Liver (tissue), 9 donors: Measurements from ENCODE around the gene SAFB. TPM values are rescaled to one million over a fixed set of nuclear protein-coding genes. Genes with fewer than 3 reads are reported as not detected.

Experiments used
- DNase-seq: peaks from one replicate; pipeline ENCODE4 v3.0.0-alpha.2; 2017; ENCODE audit warnings: low spot score
- H3K27ac ChIP-seq, 2 donors: one replicate each; pipeline ENCODE4 v1.7.0; 2013; ENCODE audit warnings: inconsistent platforms in 2 of 2, low read length in 2 of 2, control low read depth in 1 of 2, low read depth in 1 of 2, mild to moderate bottlenecking in 1 of 2
- H3K27me3 ChIP-seq, 4 donors: one replicate each; pipeline versions ENCODE4 v1.6.1 to v1.7.0; 2013; ENCODE audit warnings: low read length in 3 of 4, inconsistent platforms in 1 of 4, mild to moderate bottlenecking in 1 of 4, moderate library complexity in 1 of 4; ENCODE audit not compliant: control insufficient read depth in 4 of 4, insufficient read depth in 4 of 4
- H3K36me3 ChIP-seq, 4 donors: one replicate each; pipeline versions ENCODE4 v1.6.1 to v1.7.0; 2013; ENCODE audit warnings: low read length in 3 of 4, mild to moderate bottlenecking in 3 of 4, low read depth in 1 of 4, moderate library complexity in 1 of 4; ENCODE audit not compliant: control insufficient read depth in 4 of 4, insufficient read depth in 3 of 4
- H3K4me1 ChIP-seq, 4 donors: one replicate each; pipeline versions ENCODE4 v1.6.1 to v1.7.0; 2013; ENCODE audit warnings: low read length in 3 of 4, mild to moderate bottlenecking in 3 of 4, moderate library complexity in 1 of 4; ENCODE audit not compliant: control insufficient read depth in 4 of 4, insufficient read depth in 4 of 4
- H3K4me3 ChIP-seq, 3 donors: one replicate each; pipeline versions ENCODE4 v1.6.1 to v1.7.0; 2013; ENCODE audit warnings: low read length in 3 of 3, control low read depth in 1 of 3, low read depth in 1 of 3, mild to moderate bottlenecking in 1 of 3
- H3K9ac ChIP-seq, 2 donors: one replicate each; pipeline ENCODE4 v1.7.0; 2013; ENCODE audit warnings: low read length in 2 of 2, mild to moderate bottlenecking in 2 of 2, moderate library complexity in 2 of 2, control low read depth in 1 of 2, low read depth in 1 of 2
- H3K9me3 ChIP-seq, 4 donors: one replicate each; pipeline versions ENCODE4 v1.6.1 to v1.7.0; 2013; ENCODE audit warnings: low read length in 3 of 4; ENCODE audit not compliant: control insufficient read depth in 4 of 4
- ATF3 ChIP-seq: IDR thresholded peaks from 2 replicates; pipeline ENCODE4 v1.6.1; 2016; ENCODE audit warnings: antibody characterized with exemption
- CTCF ChIP-seq: fragments of 150-350 bp; IDR thresholded peaks from 2 replicates; pipeline ENCODE4 v1.5.1; 2017; ENCODE audit warnings: improper control_type of control experiment, low read depth, low read length; ENCODE audit not compliant: missing input control
- EGR1 ChIP-seq, 2 donors: IDR thresholded peaks; 2 replicates each; pipeline ENCODE4 v1.6.1; 2016 to 2018; ENCODE audit warnings: antibody characterized with exemption in 2 of 2, low read depth in 2 of 2
- FOXA1 ChIP-seq: IDR thresholded peaks from 2 replicates; pipeline ENCODE4 v1.6.1; 2016; ENCODE audit warnings: antibody characterized with exemption
- FOXA2 ChIP-seq: IDR thresholded peaks from 2 replicates; pipeline ENCODE4 v1.6.1; 2016; ENCODE audit warnings: antibody characterized with exemption
- GABPA ChIP-seq, 2 donors: IDR thresholded peaks in 1 of 2; conservative IDR thresholded peaks in 1 of 2; 2 replicates each; pipeline ENCODE4 v1.6.1; 2016; ENCODE audit warnings: antibody characterized with exemption in 2 of 2, mild to moderate bottlenecking in 1 of 2, moderate library complexity in 1 of 2
- HNF4A ChIP-seq, 2 donors: conservative IDR thresholded peaks; 2 replicates each; pipeline ENCODE4 v1.6.1; 2016; ENCODE audit warnings: antibody characterized with exemption in 2 of 2, mild to moderate bottlenecking in 2 of 2
- HNF4G ChIP-seq: IDR thresholded peaks from 2 replicates; pipeline ENCODE4 v1.6.1; 2016; ENCODE audit warnings: antibody characterized with exemption
- JUND ChIP-seq, 2 donors: IDR thresholded peaks; 2 replicates each; pipeline ENCODE4 v1.6.1; 2016; ENCODE audit warnings: antibody characterized with exemption in 2 of 2
- MAX ChIP-seq: IDR thresholded peaks from 2 replicates; pipeline ENCODE4 v1.6.1; 2016; ENCODE audit warnings: antibody characterized with exemption
- NR2F2 ChIP-seq: IDR thresholded peaks from 2 replicates; pipeline ENCODE4 v1.6.1; 2016; ENCODE audit warnings: antibody characterized with exemption
- RAD21 ChIP-seq, 2 donors: IDR thresholded peaks; 2 replicates each; pipeline ENCODE4 v1.6.1; 2016; ENCODE audit warnings: antibody characterized with exemption in 2 of 2, mild to moderate bottlenecking in 2 of 2
- REST ChIP-seq: IDR thresholded peaks from 2 replicates; pipeline ENCODE4 v1.6.1; 2016; ENCODE audit warnings: antibody characterized with exemption, mild to moderate bottlenecking
- RXRA ChIP-seq, 2 donors: IDR thresholded peaks; 2 replicates each; pipeline ENCODE4 v1.6.1; 2017 to 2018; ENCODE audit warnings: antibody characterized with exemption in 2 of 2, mild to moderate bottlenecking in 1 of 2
- SP1 ChIP-seq: IDR thresholded peaks from 2 replicates; pipeline ENCODE4 v1.6.1; 2018; ENCODE audit warnings: antibody characterized with exemption, mild to moderate bottlenecking
- TAF1 ChIP-seq: conservative IDR thresholded peaks from 2 replicates; pipeline ENCODE4 v1.6.1; 2016; ENCODE audit warnings: antibody characterized with exemption, mild to moderate bottlenecking
- YY1 ChIP-seq: IDR thresholded peaks from 2 replicates; pipeline ENCODE4 v1.6.1; 2016; ENCODE audit warnings: antibody characterized with exemption, mild to moderate bottlenecking
- ZBTB33 ChIP-seq: IDR thresholded peaks from 2 replicates; pipeline ENCODE4 v1.6.1; 2016; ENCODE audit warnings: antibody characterized with exemption
- WGBS: extraction: QIAGEN DNeasy Blood & Tissue Kit; methylation state at CpG from one replicate; pipeline ENCODE4 v1.1.7; 2013; 5-methylcytosine and 5-hydroxymethylcytosine counted together
- polyA plus RNA-seq, 2 donors: library from polyadenylated mRNA; stranded (reverse) in 1 of 2; unstranded in 1 of 2; fragments of 200-250 nt in 1 of 2; fragments of >200 nt in 1 of 2; fragmentation: Nextera tagmentation in 1 of 2; extraction: Ambion mirVana in 1 of 2; gene quantifications; one replicate each; pipeline versions ENCODE4 v1.2.1 to v1.2.3, GENCODE V29; 2013 to 2015
- total RNA-seq, 2 donors: library from RNA; depleted of rRNA; stranded (reverse); fragments of >200 nt; gene quantifications; one replicate each; pipeline ENCODE4 v1.2.3, GENCODE V29; 2014
- donor health status: healthy.
- donor health status: healthy.
- donor health status: healthy.
- donor health status: healthy.
- donor health status: healthy.

The SAFB gene
- total and polyA plus RNA-seq, 4 donors = 16.5 to 65.0 (median 38.5) TPM

GRCh38 chr19:5666921-5667610, 44.2 kb downstream of the SAFB start:
- Histone ChIP-seq H3K36me3 (peaks cover 27 to 75% (median 52%) of the 10 kb centered on the region in 4 donors), H3K4me3 (no peak overlapping the region), H3K27me3 (no peaks in the 10 kb centered on the region), H3K9me3 (no peaks in the 10 kb centered on the region), H3K4me1 (peaks cover 2 to 21% (median 13%) of the 10 kb centered on the region in 4 donors), H3K27ac (peak overlapping the region; percentile 16 to 84), H3K9ac (no peak overlapping the region)
- 92% methylated on average over 26 of the region's 26 CpGs for WGBS
- no peak for DNase-seq
- TF ChIP-seq JUND (IDR thresholded peaks at IDR 0.05) (no peak), RXRA (IDR thresholded peaks at IDR 0.05) (no peak), TAF1 (no peak), RAD21 (IDR thresholded peaks at IDR 0.05) (no peak), HNF4G (no peak), HNF4A (conservative IDR thresholded peaks at IDR 0.05) (no peak)

GRCh38 chr19:5667751-5668271, 44.9 kb downstream of the SAFB start:
- H3K9ac ChIP-seq = no peak overlapping the region
- 93% methylated on average over 22 of the region's 22 CpGs for WGBS
- H3K27me3 ChIP-seq = no peaks in the 10 kb centered on the region
- DNase-seq = no peak
- H3K4me3 ChIP-seq = no peak overlapping the region
- H3K9me3 ChIP-seq = no peaks in the 10 kb centered on the region
- H3K4me1 ChIP-seq = peaks cover 2 to 21% (median 13%) of the 10 kb centered on the region in 4 donors
- TF ChIP-seq EGR1 (IDR thresholded peaks at IDR 0.05; ENCODE audit: low read depth in 2 of 2) = no peak
- no peak for TF ChIP-seq REST
- TF ChIP-seq CTCF = no peak
- TF ChIP-seq HNF4G = no peak
- no peak for TF ChIP-seq MAX
- no peak for TF ChIP-seq GABPA (IDR thresholded peaks at IDR 0.05 in 1 of 2, conservative IDR thresholded peaks at IDR 0.05 in 1 of 2)
- no peak for TF ChIP-seq JUND (IDR thresholded peaks at IDR 0.05)
- no peak for TF ChIP-seq TAF1
- no peak for TF ChIP-seq ATF3
- TF ChIP-seq YY1 = no peak
- no peak for TF ChIP-seq RAD21 (IDR thresholded peaks at IDR 0.05)
- TF ChIP-seq ZBTB33 = no peak
- TF ChIP-seq FOXA1 = no peak
- TF ChIP-seq HNF4A (conservative IDR thresholded peaks at IDR 0.05) = no peak
- TF ChIP-seq NR2F2 = no peak
- TF ChIP-seq FOXA2 = no peak
- no peak for TF ChIP-seq RXRA (IDR thresholded peaks at IDR 0.05)
- no peak for TF ChIP-seq SP1
- H3K27ac ChIP-seq = no peak overlapping the region
- H3K36me3 ChIP-seq = peaks cover 26 to 69% (median 49%) of the 10 kb centered on the region in 4 donors
